Esophagus squamous epithelium (tissue), 5 donors: ENCODE measurements around the gene OR10H1. TPM values are rescaled to one million over a fixed set of nuclear protein-coding genes. Genes with fewer than 3 reads are reported as not detected.

Experiments used
- DNase-seq: peaks from one replicate; lab custom pipeline; 2025; lab: John Stamatoyannopoulos, UW
- H3K27ac ChIP-seq, 4 donors: fragments of 200-600 bp; sonication (generic); one replicate each; pipeline ENCODE4 v1.5.1; 2016 to 2019; ENCODE audit warnings: mild to moderate bottlenecking in 1 of 4
- H3K27me3 ChIP-seq, 4 donors: fragments of 200-600 bp; sonication (generic); 1 replicate in 3 of 4; 2 replicates in 1 of 4; pipeline versions ENCODE4 v1.5.1 to v1.6.0; 2017 to 2021; ENCODE audit warnings: antibody characterized with exemption in 1 of 4
- H3K36me3 ChIP-seq, 3 donors: fragments of 200-600 bp; sonication (generic); one replicate each; pipeline ENCODE4 v1.5.1; 2016 to 2019
- H3K4me1 ChIP-seq, 3 donors: fragments of 200-600 bp; sonication (generic); one replicate each; pipeline ENCODE4 v1.5.1; 2017 to 2019
- H3K4me3 ChIP-seq, 4 donors: fragments of 200-600 bp; sonication (generic); 1 replicate in 3 of 4; 2 replicates in 1 of 4; pipeline ENCODE4 v1.5.1; 2016 to 2019; ENCODE audit warnings: mild to moderate bottlenecking in 2 of 4, moderate library complexity in 1 of 4
- H3K9me3 ChIP-seq, 3 donors: fragments of 200-600 bp; sonication (generic); one replicate each; pipeline ENCODE4 v1.5.1; 2016 to 2019
- CTCF ChIP-seq, 6 experiments: fragments of 450-650 bp in 4 of 6; fragments of 200-600 bp in 2 of 6; sonication (generic) in 2 of 6; IDR thresholded peaks; one replicate each; pipeline ENCODE4 v1.5.1; 2016 to 2019; ENCODE audit warnings: antibody characterized with exemption in 6 of 6, mild to moderate bottlenecking in 4 of 6, moderate library complexity in 4 of 6
- POLR2A ChIP-seq, 4 donors: fragments of 450-650 bp; IDR thresholded peaks; one replicate each; pipeline ENCODE4 v1.6.1; 2017; ENCODE audit warnings: antibody characterized with exemption in 4 of 4, mild to moderate bottlenecking in 4 of 4, moderate library complexity in 3 of 4
- WGBS, 2 donors: methylation state at CpG; one replicate each; pipeline ENCODE4 v1.1.5; 2018; 5-methylcytosine and 5-hydroxymethylcytosine counted together
- intact Hi-C: fragments of 100-400 bp; cut with DNase I; formaldehyde crosslinking; loops from one replicate; pipeline ENCODE4 v1.15.0; 2022
- total RNA-seq, 4 donors: library from RNA; depleted of rRNA; stranded (reverse); fragments of >200 nt; gene quantifications; one replicate each; pipeline ENCODE4 v1.1.0, GENCODE V29; 2016
- donor health status: DM: yes; HTN: yes; CAD: no.

Gene OR10H1
- total RNA-seq, 4 donors from 2014 or later = not detected

GRCh38 chr19:15781661-15782060 lies 33.8 kb downstream of the OR10H1 start:
- no peak overlapping the region for H3K4me3 ChIP-seq
- intact Hi-C loops = no loop called here
- peaks cover 0 to 19% (median 16%) of the 10 kb centered on the region in 3 donors for H3K4me1 ChIP-seq
- H3K27ac ChIP-seq = no peak overlapping the region
- no peaks in the 10 kb centered on the region for H3K27me3 ChIP-seq
- no peaks in the 10 kb centered on the region for H3K36me3 ChIP-seq
- no peak for DNase-seq
- no peaks in the 10 kb centered on the region for H3K9me3 ChIP-seq
- TF ChIP-seq CTCF (IDR thresholded peaks at IDR 0.05) (no peak), POLR2A (IDR thresholded peaks at IDR 0.05) (no peak)
- WGBS, 2 donors = 72 to 75% methylated on average over 4 of the region's 5 CpGs

- TF ChIP-seq POLR2A (IDR thresholded peaks at IDR 0.05) = no peak
- TF ChIP-seq CTCF (IDR thresholded peaks at IDR 0.05) = no peak
- H3K9me3 ChIP-seq = no peaks in the 10 kb centered on the region
- intact Hi-C loops = no loop called here
- H3K27me3 ChIP-seq = no peaks in the 10 kb centered on the region
- no peak overlapping the region for H3K4me3 ChIP-seq
- peaks cover 0 to 19% (median 16%) of the 10 kb centered on the region in 3 donors for H3K4me1 ChIP-seq
- DNase-seq = no peak
- no peaks in the 10 kb centered on the region for H3K36me3 ChIP-seq
- WGBS, 2 donors = 53 to 63% methylated on average over 5 to 6 of the region's 7 CpGs
- peak overlapping the region in 3 of 4 donors; percentile 63 to 82 (median 68) for H3K27ac ChIP-seq
These were observed 34.6 kb downstream of the OR10H1 start for GRCh38 chr19:15780610-15781418.

GRCh38 chr19:15779756-15780476 lies 35.5 kb downstream of the OR10H1 start:
- Histone ChIP-seq H3K36me3 (no peaks in the 10 kb centered on the region), H3K4me3 (peak overlapping the region in 3 of 4 donors; percentile 9 to 44 (median 23)), H3K27me3 (no peaks in the 10 kb centered on the region), H3K9me3 (no peaks in the 10 kb centered on the region), H3K4me1 (peaks cover 0 to 19% (median 16%) of the 10 kb centered on the region in 3 donors), H3K27ac (peak overlapping the region in 3 of 4 donors; percentile 63 to 82 (median 68))
- TF ChIP-seq CTCF (IDR thresholded peaks at IDR 0.05) (no peak), POLR2A (IDR thresholded peaks at IDR 0.05) (no peak)
- WGBS, 2 donors = 9 to 10% methylated on average over 4 to 7 of the region's 10 CpGs
- no peak for DNase-seq
- intact Hi-C loops = no loop called here

GRCh38 chr19:15776991-15777970 lies 38.2 kb downstream of the OR10H1 start:
- H3K4me1 ChIP-seq = peaks cover 0 to 19% (median 16%) of the 10 kb centered on the region in 3 donors
- H3K27me3 ChIP-seq = no peaks in the 10 kb centered on the region
- DNase-seq = no peak
- intact Hi-C loops = no loop called here
- no peaks in the 10 kb centered on the region for H3K36me3 ChIP-seq
- 67% methylated on average over 4 to 7 of the region's 9 CpGs for WGBS, 2 donors
- no peak overlapping the region for H3K27ac ChIP-seq
- H3K4me3 ChIP-seq = no peak overlapping the region
- no peaks in the 10 kb centered on the region for H3K9me3 ChIP-seq
- TF ChIP-seq POLR2A (IDR thresholded peaks at IDR 0.05) (no peak), CTCF (IDR thresholded peaks at IDR 0.05) (no peak)
